ENCODE results near the gene SDF2.

Gene SDF2

DNA sequence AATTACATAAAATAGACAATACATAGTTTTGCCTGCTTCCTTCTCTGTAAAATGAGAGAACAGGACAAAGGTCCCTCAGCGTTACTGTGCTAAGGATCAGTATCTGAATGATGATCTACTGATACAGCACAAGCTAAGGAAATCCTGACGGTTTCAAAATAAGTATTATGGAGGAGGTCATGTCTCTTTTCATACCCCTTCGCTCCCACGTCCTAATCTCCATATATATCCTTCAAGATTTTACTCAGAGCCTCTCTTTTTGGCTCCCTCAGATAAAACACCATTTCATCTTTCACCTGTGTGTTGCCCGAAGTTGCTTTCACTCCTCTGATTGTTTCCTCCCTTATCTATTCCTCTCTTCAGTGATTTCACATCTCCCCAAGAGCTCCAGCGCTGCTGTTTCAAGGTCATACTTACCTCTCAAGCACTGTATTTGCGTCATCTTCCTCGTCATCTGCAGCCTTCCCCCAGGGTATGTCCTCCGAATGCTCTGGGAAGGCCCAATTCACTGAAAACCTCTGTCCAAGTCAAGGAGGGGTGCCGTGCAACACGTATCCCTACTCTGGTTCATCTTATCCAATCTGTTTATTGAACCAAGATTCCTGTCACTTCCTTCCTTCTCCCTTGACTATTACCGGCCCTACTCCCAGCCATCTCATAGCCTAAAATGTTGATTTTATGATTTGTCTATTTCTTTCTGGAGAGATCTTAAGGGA, 15.5 kb downstream of the SDF2 start:
- H3K4me3 ChIP-seq (replicated peaks in 1 of 2; ENCODE audit: low read depth in 2 of 2, low read length in 2 of 2), result no peak overlapping the region
- DNase-seq (ENCODE audit: low read depth in 2 of 2), result peak in 1 of 2 donors; percentile 2
- TF ChIP-seq, protein P1, sequence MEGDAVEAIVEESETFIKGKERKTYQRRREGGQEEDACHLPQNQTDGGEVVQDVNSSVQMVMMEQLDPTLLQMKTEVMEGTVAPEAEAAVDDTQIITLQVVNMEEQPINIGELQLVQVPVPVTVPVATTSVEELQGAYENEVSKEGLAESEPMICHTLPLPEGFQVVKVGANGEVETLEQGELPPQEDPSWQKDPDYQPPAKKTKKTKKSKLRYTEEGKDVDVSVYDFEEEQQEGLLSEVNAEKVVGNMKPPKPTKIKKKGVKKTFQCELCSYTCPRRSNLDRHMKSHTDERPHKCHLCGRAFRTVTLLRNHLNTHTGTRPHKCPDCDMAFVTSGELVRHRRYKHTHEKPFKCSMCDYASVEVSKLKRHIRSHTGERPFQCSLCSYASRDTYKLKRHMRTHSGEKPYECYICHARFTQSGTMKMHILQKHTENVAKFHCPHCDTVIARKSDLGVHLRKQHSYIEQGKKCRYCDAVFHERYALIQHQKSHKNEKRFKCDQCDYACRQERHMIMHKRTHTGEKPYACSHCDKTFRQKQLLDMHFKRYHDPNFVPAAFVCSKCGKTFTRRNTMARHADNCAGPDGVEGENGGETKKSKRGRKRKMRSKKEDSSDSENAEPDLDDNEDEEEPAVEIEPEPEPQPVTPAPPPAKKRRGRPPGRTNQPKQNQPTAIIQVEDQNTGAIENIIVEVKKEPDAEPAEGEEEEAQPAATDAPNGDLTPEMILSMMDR (IDR thresholded peaks at IDR 0.05; ENCODE audit: low read depth, low read length), result no peak

DNA sequence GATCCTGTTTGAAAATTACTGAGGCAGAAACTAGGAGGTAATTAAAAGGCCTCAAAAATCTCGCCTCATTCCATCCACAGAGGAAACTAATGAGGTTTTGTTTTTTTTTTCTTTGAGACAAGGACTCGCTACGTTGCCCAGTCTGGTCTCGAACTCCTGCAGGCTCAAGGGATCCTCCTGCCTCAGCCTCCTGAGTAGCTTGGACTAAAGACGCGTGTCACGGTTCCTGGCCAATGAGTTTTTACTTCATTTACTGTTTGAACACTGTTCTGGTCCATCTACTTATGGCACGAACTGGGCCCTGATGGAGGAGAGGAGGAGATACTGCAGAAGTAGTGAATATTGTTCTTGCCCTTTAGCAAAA, 16.1 kb downstream of the SDF2 start:
- TF ChIP-seq, protein P1 (IDR thresholded peaks at IDR 0.05; ENCODE audit: low read depth, low read length), result no peak
- DNase-seq (ENCODE audit: low read depth in 2 of 2), result no peak
- H3K4me3 ChIP-seq (replicated peaks in 1 of 2; ENCODE audit: low read depth in 2 of 2, low read length in 2 of 2), result peak overlapping the region; percentile 54 to 91

DNA sequence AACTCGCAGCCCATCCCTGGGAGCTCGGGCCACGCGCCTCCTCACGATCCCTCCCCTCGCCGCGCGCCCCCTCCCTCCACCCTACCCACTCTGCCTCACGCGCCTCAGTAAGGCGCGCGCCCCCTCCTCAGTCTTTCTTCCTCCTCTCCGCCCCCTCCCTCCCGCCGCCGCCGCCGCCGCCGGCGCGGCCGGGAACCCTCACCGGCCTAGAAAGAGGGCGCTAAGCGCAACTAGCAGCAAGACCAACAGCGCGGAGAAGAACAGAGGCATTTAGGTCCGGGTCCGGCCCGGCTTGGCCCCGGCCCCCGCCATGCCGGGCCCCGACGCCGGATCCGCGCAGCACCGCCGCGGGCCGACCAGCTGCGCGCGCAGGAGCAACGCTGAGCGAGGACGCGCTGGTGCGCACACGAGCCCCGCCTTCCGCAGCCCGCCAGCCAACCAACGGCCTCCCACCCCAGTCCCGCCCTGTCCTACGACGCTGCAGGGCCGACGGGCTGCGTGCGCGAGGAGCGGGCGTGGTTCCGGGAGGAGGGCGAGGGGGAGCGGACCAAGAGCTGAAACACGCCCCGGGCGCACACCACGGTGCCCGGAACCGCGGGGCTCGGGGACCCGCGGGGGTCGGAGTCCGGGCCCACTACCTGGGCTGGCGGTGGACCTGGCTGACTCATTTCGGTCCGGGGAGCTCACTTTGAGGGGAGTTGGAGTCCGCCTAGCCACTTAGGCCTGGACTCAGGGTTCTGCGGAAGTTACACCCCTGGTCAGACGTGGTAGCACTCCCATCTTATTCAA, 16.7 kb downstream of the SDF2 start, which contains the start of gene BLTP2:
TSS of gene BLTP2 (minus strand) at position 372 of the 789 bp plus-strand sequence. CDS start at position 270, 102 bp downstream.
- peak within 1 kb of the TSS; percentile 90 to 91 for H3K4me3 ChIP-seq (replicated peaks in 1 of 2; ENCODE audit: low read depth in 2 of 2, low read length in 2 of 2)
- TF ChIP-seq, protein P1 (IDR thresholded peaks at IDR 0.05; ENCODE audit: low read depth, low read length), result no peak
- peak; percentile 93 to 96 for DNase-seq (ENCODE audit: low read depth in 2 of 2)

DNA sequence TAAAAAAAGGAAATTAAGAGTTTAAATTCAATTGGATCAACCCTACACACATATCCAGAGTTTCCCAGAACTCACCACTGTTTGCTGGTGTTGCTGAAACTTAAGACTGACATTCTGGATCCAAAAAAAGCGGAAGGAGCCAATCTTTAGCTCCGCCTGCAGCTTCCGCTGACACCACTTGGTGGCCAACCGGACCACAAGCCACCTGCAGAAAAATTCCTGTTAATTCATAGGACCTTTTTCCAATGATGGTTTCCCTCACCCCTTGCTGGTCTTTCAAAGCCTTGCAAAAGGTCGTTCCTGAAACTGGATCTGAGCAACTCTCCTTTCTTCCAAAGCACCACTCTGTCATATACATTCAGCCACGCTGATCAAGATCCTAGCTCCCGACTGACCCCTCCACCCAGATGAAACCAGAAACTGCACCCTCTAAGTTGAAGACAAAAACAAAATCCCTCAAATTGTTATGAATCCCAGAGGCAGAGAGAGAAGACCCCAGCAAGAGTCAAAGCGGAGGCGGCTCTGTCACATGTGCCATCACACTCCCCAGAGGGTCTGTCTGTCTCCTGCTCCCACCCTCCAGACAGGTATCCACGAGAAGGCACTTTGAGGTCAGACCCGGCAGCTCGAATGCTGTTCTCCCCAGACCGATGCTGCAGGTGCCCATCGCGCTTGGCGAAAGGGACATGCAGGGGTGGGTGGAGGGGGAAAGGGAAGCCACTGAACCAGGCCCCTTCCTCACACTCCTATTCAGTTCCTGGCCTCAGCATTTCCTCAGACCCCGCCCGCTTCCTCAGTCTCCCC, 17.5 kb downstream of the SDF2 start:
- DNase-seq (ENCODE audit: low read depth in 2 of 2), result peak; percentile 61 to 69
- TF ChIP-seq, protein P1 (IDR thresholded peaks at IDR 0.05; ENCODE audit: low read depth, low read length), result peak; percentile 59
- H3K4me3 ChIP-seq (replicated peaks in 1 of 2; ENCODE audit: low read depth in 2 of 2, low read length in 2 of 2), result peak overlapping the region; percentile 90 to 91

DNA sequence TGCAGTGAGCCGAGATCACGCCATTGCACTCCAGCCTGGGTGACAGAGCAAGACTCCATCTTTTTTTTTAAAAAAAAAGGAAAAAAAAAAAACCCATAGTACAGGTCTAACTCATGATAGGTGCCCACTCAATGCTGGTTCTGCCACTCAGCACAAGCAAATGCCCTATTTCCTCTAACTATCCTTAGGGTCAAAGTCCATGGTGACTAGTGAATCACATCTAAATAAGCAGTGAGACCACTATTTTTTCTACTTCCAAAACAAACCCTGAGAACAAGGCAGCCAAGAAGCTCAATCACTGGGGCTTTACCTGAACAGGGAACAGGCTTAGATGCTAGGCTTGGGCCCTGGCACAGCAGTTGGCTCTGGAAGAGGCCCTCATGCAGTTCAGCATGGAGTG, 20.1 kb downstream of the SDF2 start:
- TF ChIP-seq, protein P1 (IDR thresholded peaks at IDR 0.05; ENCODE audit: low read depth, low read length), result no peak
- no peak overlapping the region for H3K4me3 ChIP-seq (replicated peaks in 1 of 2; ENCODE audit: low read depth in 2 of 2, low read length in 2 of 2)
- no peak for DNase-seq (ENCODE audit: low read depth in 2 of 2)

DNA sequence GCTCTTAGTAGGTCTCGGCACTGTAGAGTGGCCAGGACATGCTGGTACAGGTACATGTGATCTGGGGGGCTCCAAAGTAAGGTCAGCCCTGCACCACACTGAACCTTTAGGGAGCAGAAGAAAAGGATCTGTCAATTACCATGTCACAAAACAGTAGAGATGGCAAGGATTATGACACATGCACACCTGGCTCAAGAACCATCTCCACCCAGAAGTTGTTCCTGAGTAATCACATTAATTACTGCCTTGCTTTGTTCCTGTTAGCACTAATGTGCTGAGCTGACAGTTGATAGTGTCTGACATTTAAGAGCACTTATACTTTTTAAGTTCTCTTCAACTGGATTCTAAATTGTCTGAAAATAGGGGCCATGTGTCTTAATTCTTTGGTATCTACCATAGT, 26.2 kb downstream of the SDF2 start:
- no peak for DNase-seq (ENCODE audit: low read depth in 2 of 2)
- no peak overlapping the region for H3K4me3 ChIP-seq (replicated peaks in 1 of 2; ENCODE audit: low read depth in 2 of 2, low read length in 2 of 2)
- TF ChIP-seq, protein P1 (IDR thresholded peaks at IDR 0.05; ENCODE audit: low read depth, low read length), result no peak

Measured in cardiac fibroblast (primary cell).